Right lobe of liver (tissue), 4 donors: ENCODE measurements around the gene ATP8B3.

ENCODE experiments used
- POLR2A ChIP-seq: fragments of 450-650 bp; IDR thresholded peaks from one replicate; pipeline ENCODE4 v1.6.1; 2017; ENCODE audit warnings: antibody characterized with exemption, mild to moderate bottlenecking
- TF ChIP-seq, protein P1 (sequence below), 4 donors: fragments of 200-600 bp in 3 of 4; fragments of 450-650 bp in 1 of 4; IDR thresholded peaks; one replicate each; pipeline versions ENCODE4 v1.5.1 to v1.8.0; 2016 to 2022; ENCODE audit warnings: antibody characterized with exemption in 4 of 4, mild to moderate bottlenecking in 2 of 4
- donor health status: DM: no; HTN: no; CAD: no.
- donor health status: DM: no; HTN: no; CAD: no.
- donor health status: DM: no; HTN: yes; CAD: no.

- TF ChIP-seq, protein P1, sequence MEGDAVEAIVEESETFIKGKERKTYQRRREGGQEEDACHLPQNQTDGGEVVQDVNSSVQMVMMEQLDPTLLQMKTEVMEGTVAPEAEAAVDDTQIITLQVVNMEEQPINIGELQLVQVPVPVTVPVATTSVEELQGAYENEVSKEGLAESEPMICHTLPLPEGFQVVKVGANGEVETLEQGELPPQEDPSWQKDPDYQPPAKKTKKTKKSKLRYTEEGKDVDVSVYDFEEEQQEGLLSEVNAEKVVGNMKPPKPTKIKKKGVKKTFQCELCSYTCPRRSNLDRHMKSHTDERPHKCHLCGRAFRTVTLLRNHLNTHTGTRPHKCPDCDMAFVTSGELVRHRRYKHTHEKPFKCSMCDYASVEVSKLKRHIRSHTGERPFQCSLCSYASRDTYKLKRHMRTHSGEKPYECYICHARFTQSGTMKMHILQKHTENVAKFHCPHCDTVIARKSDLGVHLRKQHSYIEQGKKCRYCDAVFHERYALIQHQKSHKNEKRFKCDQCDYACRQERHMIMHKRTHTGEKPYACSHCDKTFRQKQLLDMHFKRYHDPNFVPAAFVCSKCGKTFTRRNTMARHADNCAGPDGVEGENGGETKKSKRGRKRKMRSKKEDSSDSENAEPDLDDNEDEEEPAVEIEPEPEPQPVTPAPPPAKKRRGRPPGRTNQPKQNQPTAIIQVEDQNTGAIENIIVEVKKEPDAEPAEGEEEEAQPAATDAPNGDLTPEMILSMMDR (IDR thresholded peaks at IDR 0.05), result no peak
- TF ChIP-seq POLR2A, result no peak
Observed at GRCh38 chr19:1734321-1734966, 77.6 kb downstream of the ATP8B3 start.
